ENCODE data around the gene CASKIN2.

GRCh38 chr17:75513641-75514000, 1.7 kb downstream of the CASKIN2 start:
- no peak for TF ChIP-seq EP300 (IDR thresholded peaks at IDR 0.05; ENCODE audit: borderline replicate concordance)
- TF ChIP-seq CREB1 (IDR thresholded peaks at IDR 0.05; ENCODE audit: low read depth): no peak
- no peak for TF ChIP-seq YY1 (IDR thresholded peaks at IDR 0.05; ENCODE audit: low read depth)

Data from Ishikawa (cell line).